Smooth muscle cell of the umbilical artery (primary cell): ENCODE measurements around the gene AGRP. TPM values are rescaled to one million over a fixed set of nuclear protein-coding genes. Genes with fewer than 3 reads are reported as not detected.

ENCODE experiments used
- total RNA-seq: library from RNA; depleted of rRNA; stranded (reverse); fragments of >200 nt; gene quantifications from 2 replicates; pipeline ENCODE4 v1.2.3, GENCODE V29; 2014

The AGRP gene, protein sequence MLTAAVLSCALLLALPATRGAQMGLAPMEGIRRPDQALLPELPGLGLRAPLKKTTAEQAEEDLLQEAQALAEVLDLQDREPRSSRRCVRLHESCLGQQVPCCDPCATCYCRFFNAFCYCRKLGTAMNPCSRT
- total RNA-seq = not detected in 2 replicates

DNA sequence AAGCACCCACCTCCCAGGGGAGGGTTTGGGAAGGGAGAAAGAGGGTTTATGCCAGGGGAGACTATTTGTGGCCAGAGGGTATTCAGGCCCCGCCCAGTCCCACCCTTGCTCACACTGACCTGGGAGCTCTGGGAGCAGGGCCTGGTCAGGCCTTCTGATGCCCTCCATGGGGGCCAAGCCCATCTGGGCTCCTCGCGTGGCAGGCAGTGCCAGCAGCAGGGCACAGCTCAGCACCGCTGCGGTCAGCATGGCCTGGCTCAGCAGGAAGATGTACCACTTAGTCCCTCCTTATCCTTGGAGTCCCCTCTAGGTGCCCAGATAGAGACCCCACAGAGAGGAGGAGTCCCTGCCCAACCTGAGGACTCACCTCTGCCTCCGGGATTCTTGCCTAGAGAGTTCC lies at the start of gene AGRP:
Gene AGRP, minus strand, starts transcription at position 398 of the 400 bp plus-strand sequence. Its CDS starts 149 bp downstream, at position 249.

DNA sequence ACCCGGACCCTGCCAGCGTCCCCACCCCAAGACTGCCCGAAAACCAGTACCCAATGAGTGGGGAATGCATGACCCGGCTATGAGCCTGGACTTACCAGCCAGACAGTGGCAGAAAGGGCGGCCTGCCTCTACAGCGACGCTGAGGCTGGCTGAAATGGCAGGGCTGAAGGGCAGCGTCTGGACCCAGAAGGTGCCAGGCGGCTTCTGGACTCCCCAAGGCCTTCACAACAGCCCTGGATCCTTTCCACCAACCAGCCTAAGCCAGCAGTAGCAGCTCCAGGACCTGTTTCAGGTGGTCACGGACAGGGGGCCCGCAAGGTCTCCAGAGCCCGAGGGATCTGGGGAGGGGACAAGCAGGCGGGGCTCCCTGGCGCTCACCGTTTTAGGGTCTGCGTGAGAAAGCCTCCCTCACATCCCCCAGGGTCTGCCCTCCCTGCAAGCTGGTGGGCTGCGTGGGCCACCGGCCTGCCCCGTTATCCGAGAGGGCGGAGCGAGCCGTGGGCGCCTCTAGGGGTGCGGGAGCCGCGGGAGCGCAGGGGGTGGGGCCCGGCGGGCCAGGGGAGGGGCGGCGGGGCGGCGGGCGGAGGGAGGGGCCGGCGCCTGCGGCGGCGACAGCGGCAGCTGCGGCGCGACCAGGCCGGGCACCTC lies 45.0 kb upstream of the AGRP start, which contains the start of gene RIPOR1:
Gene RIPOR1, plus strand, starts transcription at position 608 of the 648 bp plus-strand sequence. CDS start 9,618 bp downstream, outside the sequence.

DNA sequence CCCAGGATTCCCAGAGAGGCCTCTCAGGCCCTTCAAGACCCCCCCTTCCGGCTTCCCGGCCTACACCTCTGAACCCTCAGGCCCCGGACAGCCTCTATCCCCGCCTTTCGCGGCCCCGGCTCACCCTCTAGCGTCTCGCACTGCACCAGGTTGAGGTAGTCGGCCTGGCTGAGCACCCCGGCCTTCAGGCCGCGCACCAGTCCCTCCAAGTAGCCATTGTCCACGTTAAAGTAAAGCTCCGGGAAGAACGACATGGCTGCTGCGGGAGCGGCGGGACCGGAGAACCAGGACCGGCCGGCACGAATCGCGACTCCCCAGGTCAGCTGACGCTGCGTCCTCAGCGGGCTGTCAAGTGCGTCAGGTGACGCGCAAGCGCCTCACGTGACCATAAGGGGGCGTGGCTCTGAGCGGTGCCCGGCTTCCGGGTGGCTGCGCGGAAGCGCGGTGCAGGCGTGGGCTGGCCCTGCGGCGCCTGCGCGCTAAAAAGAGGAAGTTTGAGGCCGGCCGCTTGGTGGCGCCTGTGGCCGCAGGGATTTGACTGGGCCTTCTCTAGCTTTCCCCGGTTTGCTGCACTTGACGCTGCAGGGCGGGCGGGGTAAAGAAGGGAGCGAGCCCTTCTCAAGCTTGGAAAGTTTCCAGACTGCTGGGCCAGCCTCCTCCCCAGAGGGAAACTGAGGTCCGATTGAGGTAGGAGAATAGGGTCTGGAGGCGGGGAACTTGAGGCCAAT lies 2.4 kb downstream of the AGRP start, which contains the start of gene ATP6V0D1:
Gene ATP6V0D1, minus strand, starts transcription at position 325 of the 728 bp plus-strand sequence. Its CDS starts 71 bp downstream, at position 254.

Other genes starting within 250 kb of the AGRP start
- gene FHOD1, start 236.1 kb downstream of the AGRP start, total RNA-seq = 8.0 and 25.0 TPM in 2 replicates
- gene SLC9A5, start 234.6 kb downstream of the AGRP start, total RNA-seq = 1.5 and 2.4 TPM in 2 replicates
- 13.1 and 28.2 TPM in 2 replicates for gene PLEKHG4, start 204.0 kb downstream of the AGRP start, total RNA-seq
- not detected in 2 replicates for gene KCTD19, start 156.8 kb downstream of the AGRP start, total RNA-seq
- gene LRRC36, start 156.7 kb downstream of the AGRP start, total RNA-seq = not detected in 2 replicates
- 0.46 and 0.59 TPM in 2 replicates for gene TPPP3, start 90.0 kb downstream of the AGRP start, total RNA-seq
- 5.6 and 6.4 TPM in 2 replicates for gene ZDHHC1, start 67.1 kb downstream of the AGRP start, total RNA-seq
- gene HSD11B2, start 52.4 kb downstream of the AGRP start, total RNA-seq = 0.59 TPM in 1 of 2 replicates, not detected in the other
- gene ATP6V0D1, start 2.4 kb downstream of the AGRP start, total RNA-seq = 104 and 140 TPM in 2 replicates
- gene RIPOR1, start 45.3 kb upstream of the AGRP start, total RNA-seq = 32.1 and 83.6 TPM in 2 replicates
- gene CTCF, start 79.0 kb upstream of the AGRP start, total RNA-seq = 13.4 and 16.6 TPM in 2 replicates
- gene CARMIL2, start 161.6 kb upstream of the AGRP start, total RNA-seq = under 0.01 and 0.37 TPM in 2 replicates
- gene ACD, start 176.7 kb upstream of the AGRP start, total RNA-seq = 11.3 and 15.8 TPM in 2 replicates
- 0.59 and 1.2 TPM in 2 replicates for gene PARD6A, start 177.4 kb upstream of the AGRP start, total RNA-seq
- 12.4 and 14.0 TPM in 2 replicates for gene ENKD1, start 183.2 kb upstream of the AGRP start, total RNA-seq
- 2.2 and 5.6 TPM in 2 replicates for gene C16orf86, start 183.3 kb upstream of the AGRP start, total RNA-seq
- 12.5 and 20.3 TPM in 2 replicates for gene GFOD2, start 235.8 kb upstream of the AGRP start, total RNA-seq